NCI-H1048 (cell line): ENCODE results near the gene ENO4.

Experiments used
- DNase-seq: peaks from one replicate; lab custom pipeline; 2025; lab: John Stamatoyannopoulos, UW

Gene ENO4

GRCh38 chr10:116849248-116850057 is at the start of gene ENO4:
TSS of gene ENO4 (plus strand) at chr10:116849499. CDS start at chr10:116849567, 68 bp downstream.
- DNase-seq = peak; percentile 65

- no peak for DNase-seq
Observed at GRCh38 chr10:116800286-116800929, 48.9 kb upstream of the ENO4 start.

GRCh38 chr10:116801658-116802057 is 47.6 kb upstream of the ENO4 start:
- no peak for DNase-seq

GRCh38 chr10:116802474-116802873 is 46.8 kb upstream of the ENO4 start:
- DNase-seq = no peak

- DNase-seq = no peak
Observed at GRCh38 chr10:116802876-116803275, 46.4 kb upstream of the ENO4 start.

GRCh38 chr10:116803451-116804249 is 45.6 kb upstream of the ENO4 start:
- no peak for DNase-seq

GRCh38 chr10:116808706-116809105 is 40.6 kb upstream of the ENO4 start:
- no peak for DNase-seq

GRCh38 chr10:116809483-116810119 is 39.7 kb upstream of the ENO4 start:
- DNase-seq = no peak

- DNase-seq = no peak
Observed at GRCh38 chr10:116810120-116810500, 39.2 kb upstream of the ENO4 start.

GRCh38 chr10:116810895-116811294 is 38.4 kb upstream of the ENO4 start:
- DNase-seq = no peak

GRCh38 chr10:116811691-116812090 is 37.6 kb upstream of the ENO4 start:
- no peak for DNase-seq

- no peak for DNase-seq
Observed at GRCh38 chr10:116815641-116816415, 33.5 kb upstream of the ENO4 start.

- no peak for DNase-seq
Observed at GRCh38 chr10:116817178-116817577, 32.1 kb upstream of the ENO4 start.

GRCh38 chr10:116817780-116818343 is 31.4 kb upstream of the ENO4 start:
- no peak for DNase-seq

- no peak for DNase-seq
Observed at GRCh38 chr10:116819999-116820677, 29.2 kb upstream of the ENO4 start.

GRCh38 chr10:116825901-116826300 is 23.4 kb upstream of the ENO4 start:
- DNase-seq = no peak

GRCh38 chr10:116826803-116827202 is 22.5 kb upstream of the ENO4 start:
- DNase-seq = no peak

GRCh38 chr10:116827214-116827671 is 22.1 kb upstream of the ENO4 start:
- DNase-seq = no peak

- DNase-seq = no peak
Observed at GRCh38 chr10:116828116-116828515, 21.2 kb upstream of the ENO4 start.

GRCh38 chr10:116829711-116830110 is 19.6 kb upstream of the ENO4 start:
- no peak for DNase-seq
